PFSK-1 (cell line): ENCODE results near the gene AUTS2.

ENCODE experiments used
- SIN3A ChIP-seq: IDR thresholded peaks from 2 replicates; pipeline ENCODE4 v1.6.1; 2012; ENCODE audit warnings: mild to moderate bottlenecking, low read length, moderate library complexity, borderline replicate concordance; ENCODE audit not compliant: insufficient read depth
- TF ChIP-seq, protein P1 (sequence below), 2 experiments: IDR thresholded peaks; 2 replicates each; pipeline versions ENCODE4 v1.6.1 to v1.8.0; 2011 to 2012; ENCODE audit warnings: low read depth in 2 of 2, low read length in 2 of 2, control low read depth in 1 of 2, inconsistent platforms in 1 of 2, mild to moderate bottlenecking in 1 of 2, moderate library complexity in 1 of 2; ENCODE audit not compliant: insufficient read depth in 1 of 2

- no peak for TF ChIP-seq SIN3A
- TF ChIP-seq, protein P1, sequence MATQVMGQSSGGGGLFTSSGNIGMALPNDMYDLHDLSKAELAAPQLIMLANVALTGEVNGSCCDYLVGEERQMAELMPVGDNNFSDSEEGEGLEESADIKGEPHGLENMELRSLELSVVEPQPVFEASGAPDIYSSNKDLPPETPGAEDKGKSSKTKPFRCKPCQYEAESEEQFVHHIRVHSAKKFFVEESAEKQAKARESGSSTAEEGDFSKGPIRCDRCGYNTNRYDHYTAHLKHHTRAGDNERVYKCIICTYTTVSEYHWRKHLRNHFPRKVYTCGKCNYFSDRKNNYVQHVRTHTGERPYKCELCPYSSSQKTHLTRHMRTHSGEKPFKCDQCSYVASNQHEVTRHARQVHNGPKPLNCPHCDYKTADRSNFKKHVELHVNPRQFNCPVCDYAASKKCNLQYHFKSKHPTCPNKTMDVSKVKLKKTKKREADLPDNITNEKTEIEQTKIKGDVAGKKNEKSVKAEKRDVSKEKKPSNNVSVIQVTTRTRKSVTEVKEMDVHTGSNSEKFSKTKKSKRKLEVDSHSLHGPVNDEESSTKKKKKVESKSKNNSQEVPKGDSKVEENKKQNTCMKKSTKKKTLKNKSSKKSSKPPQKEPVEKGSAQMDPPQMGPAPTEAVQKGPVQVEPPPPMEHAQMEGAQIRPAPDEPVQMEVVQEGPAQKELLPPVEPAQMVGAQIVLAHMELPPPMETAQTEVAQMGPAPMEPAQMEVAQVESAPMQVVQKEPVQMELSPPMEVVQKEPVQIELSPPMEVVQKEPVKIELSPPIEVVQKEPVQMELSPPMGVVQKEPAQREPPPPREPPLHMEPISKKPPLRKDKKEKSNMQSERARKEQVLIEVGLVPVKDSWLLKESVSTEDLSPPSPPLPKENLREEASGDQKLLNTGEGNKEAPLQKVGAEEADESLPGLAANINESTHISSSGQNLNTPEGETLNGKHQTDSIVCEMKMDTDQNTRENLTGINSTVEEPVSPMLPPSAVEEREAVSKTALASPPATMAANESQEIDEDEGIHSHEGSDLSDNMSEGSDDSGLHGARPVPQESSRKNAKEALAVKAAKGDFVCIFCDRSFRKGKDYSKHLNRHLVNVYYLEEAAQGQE (IDR thresholded peaks at IDR 0.05; ENCODE audit: insufficient read depth in 1 of 2, low read depth in 2 of 2, low read length in 2 of 2): no peak
Observed at GRCh38 chr7:70712942-70713341, 1114.7 kb downstream of the AUTS2 start.
